Measurements from ENCODE around the gene VPS36. TPM values are rescaled to one million over a fixed set of nuclear protein-coding genes. Genes with fewer than 3 reads are reported as not detected.
"Not testable (repeated sequence)": the region's sequence is repeated elsewhere in the genome, so short reads cannot be mapped to it uniquely, and the experiment has no call there.

The VPS36 gene
- total RNA-seq, 2 experiments from 2014 or later = 41.8 to 43.4 TPM

- no peaks in the 10 kb centered on the region for H3K9me3 Mint-ChIP-seq
- no peak overlapping the region for H3K27ac Mint-ChIP-seq
- peaks cover 57% of the 10 kb centered on the region for H3K36me3 Mint-ChIP-seq (ENCODE audit: low read depth)
- H3K4me3 Mint-ChIP-seq = no peak overlapping the region
- H3K4me1 Mint-ChIP-seq = no peaks in the 10 kb centered on the region
- DNase-seq = no peak
- no peaks in the 10 kb centered on the region for H3K27me3 Mint-ChIP-seq
- CTCF ChIA-PET = interaction anchor here (1.3 kb wide), 1 partner anchor 32 kb away, joined by 3 read pairs; no protein-coding TSS in a partner anchor
- POLR2A ChIA-PET = no interaction called here
Observed at GRCh38 chr13:52419080-52419479, 31.4 kb downstream of the VPS36 start.

- POLR2A ChIA-PET = no interaction called here
- Mint-ChIP-seq H3K27ac (no peak overlapping the region), H3K27me3 (no peaks in the 10 kb centered on the region), H3K9me3 (no peaks in the 10 kb centered on the region), H3K36me3 (ENCODE audit: low read depth) (peaks cover 51% of the 10 kb centered on the region), H3K4me1 (peaks cover 4% of the 10 kb centered on the region), H3K4me3 (no peak overlapping the region)
- CTCF ChIA-PET = no interaction called here
- no peak for DNase-seq
Observed at GRCh38 chr13:52414963-52415362, 35.5 kb downstream of the VPS36 start.

- H3K4me3 Mint-ChIP-seq = no peak overlapping the region
- peaks cover 4% of the 10 kb centered on the region for H3K4me1 Mint-ChIP-seq
- peaks cover 45% of the 10 kb centered on the region for H3K36me3 Mint-ChIP-seq (ENCODE audit: low read depth)
- no peaks in the 10 kb centered on the region for H3K27me3 Mint-ChIP-seq
- no peak for DNase-seq
- no peak overlapping the region for H3K27ac Mint-ChIP-seq
- ChIA-PET CTCF (no interaction called here), POLR2A (interaction anchor here (1.1 kb wide), 1 partner anchor 9 kb away, joined by 3 read pairs; no protein-coding TSS in a partner anchor)
- no peaks in the 10 kb centered on the region for H3K9me3 Mint-ChIP-seq
Observed at GRCh38 chr13:52414051-52414450, 36.4 kb downstream of the VPS36 start.

GRCh38 chr13:52412128-52412527, 38.3 kb downstream of the VPS36 start:
- DNase-seq = no peak
- Mint-ChIP-seq H3K4me1 (peaks cover 6% of the 10 kb centered on the region), H3K36me3 (ENCODE audit: low read depth) (peaks cover 32% of the 10 kb centered on the region), H3K27me3 (no peaks in the 10 kb centered on the region), H3K4me3 (no peak overlapping the region), H3K27ac (no peak overlapping the region), H3K9me3 (no peaks in the 10 kb centered on the region)
- CTCF ChIA-PET = interaction anchor here (1.6 kb wide), 1 partner anchor 38 kb away, joined by 6 read pairs; the partner anchor contains the start of gene VPS36
- POLR2A ChIA-PET = no interaction called here

GRCh38 chr13:52411629-52412028, 38.8 kb downstream of the VPS36 start:
- no peak overlapping the region for H3K27ac Mint-ChIP-seq
- CTCF ChIA-PET = interaction anchor here (0.7 kb wide), 1 partner anchor 38 kb away, joined by 3 read pairs; no protein-coding TSS in a partner anchor
- H3K36me3 Mint-ChIP-seq (ENCODE audit: low read depth) = peaks cover 28% of the 10 kb centered on the region
- POLR2A ChIA-PET = no interaction called here
- DNase-seq = no peak
- no peaks in the 10 kb centered on the region for H3K27me3 Mint-ChIP-seq
- no peaks in the 10 kb centered on the region for H3K9me3 Mint-ChIP-seq
- peaks cover 6% of the 10 kb centered on the region for H3K4me1 Mint-ChIP-seq
- H3K4me3 Mint-ChIP-seq = no peak overlapping the region

- H3K9me3 Mint-ChIP-seq; H3K27ac Mint-ChIP-seq; H3K4me3 Mint-ChIP-seq; H3K36me3 Mint-ChIP-seq (ENCODE audit: low read depth); DNase-seq; CTCF ChIA-PET; POLR2A ChIA-PET: not testable (repeated sequence)
- H3K27me3 Mint-ChIP-seq = peaks cover 17% of the 10 kb centered on the region
- H3K4me1 Mint-ChIP-seq = peaks cover 24% of the 10 kb centered on the region
Observed at GRCh38 chr13:52408071-52408658, 42.3 kb downstream of the VPS36 start.

- H3K4me1 Mint-ChIP-seq = peaks cover 24% of the 10 kb centered on the region
- POLR2A ChIA-PET, CTCF ChIA-PET: not testable (repeated sequence)
Observed at GRCh38 chr13:52407436-52407835, 43.0 kb downstream of the VPS36 start.

GRCh38 chr13:52406629-52407028, 43.8 kb downstream of the VPS36 start:
- no peak overlapping the region for H3K27ac Mint-ChIP-seq
- POLR2A ChIA-PET = no interaction called here
- CTCF ChIA-PET = no interaction called here
- peaks cover 22% of the 10 kb centered on the region for H3K4me1 Mint-ChIP-seq
- H3K27me3 Mint-ChIP-seq = peaks cover 25% of the 10 kb centered on the region
- H3K4me3 Mint-ChIP-seq = peak overlapping the region; percentile 11
- no peak for DNase-seq
- no peaks in the 10 kb centered on the region for H3K9me3 Mint-ChIP-seq
- peaks cover 5% of the 10 kb centered on the region for H3K36me3 Mint-ChIP-seq (ENCODE audit: low read depth)

More at GRCh38 chr13:52407436-52407835, 43.0 kb downstream of the VPS36 start:
- H3K27ac Mint-ChIP-seq; H3K4me3 Mint-ChIP-seq; DNase-seq; H3K9me3 Mint-ChIP-seq; H3K36me3 Mint-ChIP-seq (ENCODE audit: low read depth): not testable (repeated sequence)
- H3K27me3 Mint-ChIP-seq = peaks cover 22% of the 10 kb centered on the region

- Mint-ChIP-seq H3K27me3 (peaks cover 25% of the 10 kb centered on the region), H3K9me3 (no peaks in the 10 kb centered on the region), H3K36me3 (ENCODE audit: low read depth) (peaks cover 2% of the 10 kb centered on the region), H3K27ac (no peak within 1 kb of the TSS), H3K4me3 (peak within 1 kb of the TSS; percentile 62), H3K4me1 (peaks cover 20% of the 10 kb centered on the region)
- ChIA-PET CTCF (interaction anchor here (1.3 kb wide), 1 partner anchor 45 kb away, joined by 8 read pairs; the partner anchor contains the start of gene VPS36), POLR2A (interaction anchor here (0.9 kb wide), 1 partner anchor 8 kb away, joined by 3 read pairs; no protein-coding TSS in a partner anchor)
- peak; percentile 19 for DNase-seq
Observed at GRCh38 chr13:52405767-52406494, 44.5 kb downstream of the VPS36 start, which contains the start of gene THSD1. Gene THSD1, minus strand, starts transcription at chr13:52406172. Its CDS starts 3,572 bp downstream, at chr13:52402600.

GRCh38 chr13:52405369-52405766, 45.1 kb downstream of the VPS36 start:
- POLR2A ChIA-PET = interaction anchor here (0.9 to 1.1 kb wide), 2 partner anchors 9 to 11 kb away, joined by 3 to 4 read pairs; no protein-coding TSS in a partner anchor

GRCh38 chr13:52399708-52400107, 50.7 kb downstream of the VPS36 start:
- Mint-ChIP-seq H3K27me3 (peaks cover 28% of the 10 kb centered on the region), H3K9me3 (no peaks in the 10 kb centered on the region), H3K36me3 (ENCODE audit: low read depth) (no peaks in the 10 kb centered on the region), H3K4me1 (peaks cover 7% of the 10 kb centered on the region), H3K4me3 (no peak overlapping the region), H3K27ac (no peak overlapping the region)
- POLR2A ChIA-PET = interaction anchor here (1.6 kb wide), 1 partner anchor 51 kb away, joined by 3 read pairs; no protein-coding TSS in a partner anchor
- CTCF ChIA-PET = no interaction called here
- DNase-seq = no peak

More at GRCh38 chr13:52405369-52405766, 45.1 kb downstream of the VPS36 start:
- CTCF ChIA-PET = interaction anchor here (1.0 to 1.3 kb wide), 2 partner anchors 44 to 45 kb away, joined by 5 to 8 read pairs; partner anchors contain the start of gene VPS36
- Mint-ChIP-seq H3K4me3 (peak overlapping the region; percentile 62), H3K4me1 (peaks cover 20% of the 10 kb centered on the region), H3K27ac (no peak overlapping the region), H3K27me3 (peaks cover 25% of the 10 kb centered on the region), H3K36me3 (ENCODE audit: low read depth) (no peaks in the 10 kb centered on the region), H3K9me3 (no peaks in the 10 kb centered on the region)
- no peak for DNase-seq

- POLR2A ChIA-PET = interaction anchor here (1.6 kb wide), 1 partner anchor 52 kb away, joined by 3 read pairs; no protein-coding TSS in a partner anchor
- CTCF ChIA-PET = interaction anchor here (0.6 kb wide), 1 partner anchor 269 kb away, joined by 5 read pairs; no protein-coding TSS in a partner anchor
- DNase-seq = no peak
Observed at GRCh38 chr13:52399046-52399445, 51.4 kb downstream of the VPS36 start.

GRCh38 chr13:52395704-52396103, 54.7 kb downstream of the VPS36 start:
- no peak for DNase-seq
- H3K27ac Mint-ChIP-seq = no peak overlapping the region
- no peaks in the 10 kb centered on the region for H3K4me1 Mint-ChIP-seq
- H3K4me3 Mint-ChIP-seq = no peak overlapping the region
- no peaks in the 10 kb centered on the region for H3K9me3 Mint-ChIP-seq
- peaks cover 10% of the 10 kb centered on the region for H3K27me3 Mint-ChIP-seq
- ChIA-PET CTCF (interaction anchor here (1.0 kb wide), 1 partner anchor 55 kb away, joined by 3 read pairs; the partner anchor contains the start of gene VPS36), POLR2A (no interaction called here)
- H3K36me3 Mint-ChIP-seq (ENCODE audit: low read depth) = no peaks in the 10 kb centered on the region

More at GRCh38 chr13:52399046-52399445, 51.4 kb downstream of the VPS36 start:
- Mint-ChIP-seq H3K4me3 (no peak overlapping the region), H3K27me3 (peaks cover 21% of the 10 kb centered on the region), H3K4me1 (peaks cover under 1% of the 10 kb centered on the region), H3K27ac (no peak overlapping the region), H3K9me3 (no peaks in the 10 kb centered on the region), H3K36me3 (ENCODE audit: low read depth) (no peaks in the 10 kb centered on the region)
